Measurements from ENCODE around the gene ECT2.
"Not testable (repeated sequence)": the region's sequence is repeated elsewhere in the genome, so short reads cannot be mapped to it uniquely, and the experiment has no call there.

Gene ECT2

GRCh38 chr3:172709774-172710663 is 40.5 kb upstream of the ECT2 start:
- TF ChIP-seq Cebpa-rat (IDR thresholded peaks at IDR 0.05) = no peak
- no peaks in the 10 kb centered on the region for H3K36me3 ChIP-seq
- H3K4me2 ChIP-seq = peak overlapping the region; percentile 90
- H3K4me3 ChIP-seq = peak overlapping the region; percentile 84
- H3K4me1 ChIP-seq = peaks cover 21% of the 10 kb centered on the region
- H3K9ac ChIP-seq = peak overlapping the region; percentile 75
- H3K27me3 ChIP-seq = no peaks in the 10 kb centered on the region
- H4K20me1 ChIP-seq = no peaks in the 10 kb centered on the region
- peak overlapping the region; percentile 57; the same call in 1 of the 2 replicates for H3K27ac ChIP-seq
- H3K9me3 ChIP-seq = no peaks in the 10 kb centered on the region

GRCh38 chr3:172710664-172711453 is 39.7 kb upstream of the ECT2 start, which contains the start of gene NCEH1:
Gene NCEH1, minus strand, starts transcription at chr3:172711067. Its CDS starts 83 bp downstream, at chr3:172710984.
- Histone ChIP-seq H3K4me2 (peak within 1 kb of the TSS; percentile 90), H3K9me3 (no peaks in the 10 kb centered on the region), H3K4me1 (peaks cover 21% of the 10 kb centered on the region), H4K20me1 (no peaks in the 10 kb centered on the region), H3K9ac (peak within 1 kb of the TSS; percentile 75), H3K27me3 (no peaks in the 10 kb centered on the region), H3K36me3 (no peaks in the 10 kb centered on the region), H3K27ac (peak within 1 kb of the TSS; percentile 57; the same call in 1 of the 2 replicates), H3K4me3 (peak within 1 kb of the TSS; percentile 84)
- peak; percentile 86 for TF ChIP-seq Cebpa-rat (IDR thresholded peaks at IDR 0.05)

- H3K36me3 ChIP-seq = no peaks in the 10 kb centered on the region
- peak overlapping the region; percentile 84 for H3K4me3 ChIP-seq
- peak overlapping the region; percentile 75 for H3K9ac ChIP-seq
- no peaks in the 10 kb centered on the region for H3K9me3 ChIP-seq
- H3K27ac ChIP-seq = no peak overlapping the region
- H4K20me1 ChIP-seq = no peaks in the 10 kb centered on the region
- no peaks in the 10 kb centered on the region for H3K27me3 ChIP-seq
- peak overlapping the region; percentile 90 for H3K4me2 ChIP-seq
- H3K4me1 ChIP-seq = peaks cover 21% of the 10 kb centered on the region
- no peak for TF ChIP-seq Cebpa-rat (IDR thresholded peaks at IDR 0.05)
Measured at GRCh38 chr3:172711454-172711795, 39.1 kb upstream of the ECT2 start.

GRCh38 chr3:172713316-172713715 is 37.2 kb upstream of the ECT2 start:
- H3K4me3 ChIP-seq = no peak overlapping the region
- H3K27ac ChIP-seq = no peak overlapping the region
- no peak for TF ChIP-seq Cebpa-rat (IDR thresholded peaks at IDR 0.05)
- no peak overlapping the region for H3K4me2 ChIP-seq
- no peaks in the 10 kb centered on the region for H4K20me1 ChIP-seq
- H3K36me3 ChIP-seq = no peaks in the 10 kb centered on the region
- no peaks in the 10 kb centered on the region for H3K27me3 ChIP-seq
- peaks cover 21% of the 10 kb centered on the region for H3K4me1 ChIP-seq
- peaks cover 9% of the 10 kb centered on the region; the same call in 1 of the 2 replicates for H3K9me3 ChIP-seq
- H3K9ac ChIP-seq = no peak overlapping the region

GRCh38 chr3:172716476-172716875 is 34.0 kb upstream of the ECT2 start:
- Histone ChIP-seq H3K9me3 (peaks cover 22% of the 10 kb centered on the region), H4K20me1 (no peaks in the 10 kb centered on the region), H3K36me3 (no peaks in the 10 kb centered on the region), H3K4me2 (no peak overlapping the region), H3K27ac (no peak overlapping the region), H3K9ac (no peak overlapping the region), H3K4me1 (peaks cover 5% of the 10 kb centered on the region; the same call in 1 of the 2 replicates), H3K27me3 (no peaks in the 10 kb centered on the region), H3K4me3 (no peak overlapping the region)
- TF ChIP-seq Cebpa-rat (IDR thresholded peaks at IDR 0.05) = no peak

- Histone ChIP-seq H3K9me3 (peaks cover 22% of the 10 kb centered on the region), H3K4me3 (no peak overlapping the region), H3K27me3 (no peaks in the 10 kb centered on the region), H4K20me1 (no peaks in the 10 kb centered on the region), H3K9ac (no peak overlapping the region), H3K27ac (no peak overlapping the region), H3K4me2 (no peak overlapping the region), H3K4me1 (no peaks in the 10 kb centered on the region), H3K36me3 (no peaks in the 10 kb centered on the region)
- no peak for TF ChIP-seq Cebpa-rat (IDR thresholded peaks at IDR 0.05)
Measured at GRCh38 chr3:172717493-172718088, 32.9 kb upstream of the ECT2 start.

GRCh38 chr3:172722536-172723040 is 27.9 kb upstream of the ECT2 start:
- not testable (repeated sequence) for H3K4me1 ChIP-seq, H3K27ac ChIP-seq, H3K4me2 ChIP-seq, H4K20me1 ChIP-seq, H3K9ac ChIP-seq, H3K4me3 ChIP-seq, H3K27me3 ChIP-seq, H3K36me3 ChIP-seq
- H3K9me3 ChIP-seq = peaks cover 20% of the 10 kb centered on the region

- Histone ChIP-seq H3K27me3 (no peaks in the 10 kb centered on the region), H3K36me3 (no peaks in the 10 kb centered on the region), H3K9me3 (no peaks in the 10 kb centered on the region), H4K20me1 (no peaks in the 10 kb centered on the region), H3K4me2 (no peak overlapping the region), H3K27ac (no peak overlapping the region), H3K4me1 (no peaks in the 10 kb centered on the region), H3K9ac (no peak overlapping the region), H3K4me3 (no peak overlapping the region)
- TF ChIP-seq Cebpa-rat (IDR thresholded peaks at IDR 0.05) = no peak
Measured at GRCh38 chr3:172726380-172726779, 24.1 kb upstream of the ECT2 start.

- Histone ChIP-seq H3K27ac (no peak overlapping the region), H3K27me3 (no peaks in the 10 kb centered on the region), H3K9ac (no peak overlapping the region), H3K4me1 (no peaks in the 10 kb centered on the region), H4K20me1 (no peaks in the 10 kb centered on the region), H3K4me3 (no peak overlapping the region), H3K4me2 (no peak overlapping the region), H3K36me3 (no peaks in the 10 kb centered on the region), H3K9me3 (no peaks in the 10 kb centered on the region)
- TF ChIP-seq Cebpa-rat (IDR thresholded peaks at IDR 0.05) = no peak
Measured at GRCh38 chr3:172735014-172735413, 15.5 kb upstream of the ECT2 start.
